Globus pallidus (tissue), 1 donor: ENCODE results near the gene NHP2.
"Not testable (repeated sequence)": the region's sequence is repeated elsewhere in the genome, so short reads cannot be mapped to it uniquely, and the experiment has no call there.

Experiments
- DNase-seq: peaks from one replicate; pipeline ENCODE4 v3.0.0-alpha.2; 2015; ENCODE audit warnings: low spot score

The NHP2 gene

DNA sequence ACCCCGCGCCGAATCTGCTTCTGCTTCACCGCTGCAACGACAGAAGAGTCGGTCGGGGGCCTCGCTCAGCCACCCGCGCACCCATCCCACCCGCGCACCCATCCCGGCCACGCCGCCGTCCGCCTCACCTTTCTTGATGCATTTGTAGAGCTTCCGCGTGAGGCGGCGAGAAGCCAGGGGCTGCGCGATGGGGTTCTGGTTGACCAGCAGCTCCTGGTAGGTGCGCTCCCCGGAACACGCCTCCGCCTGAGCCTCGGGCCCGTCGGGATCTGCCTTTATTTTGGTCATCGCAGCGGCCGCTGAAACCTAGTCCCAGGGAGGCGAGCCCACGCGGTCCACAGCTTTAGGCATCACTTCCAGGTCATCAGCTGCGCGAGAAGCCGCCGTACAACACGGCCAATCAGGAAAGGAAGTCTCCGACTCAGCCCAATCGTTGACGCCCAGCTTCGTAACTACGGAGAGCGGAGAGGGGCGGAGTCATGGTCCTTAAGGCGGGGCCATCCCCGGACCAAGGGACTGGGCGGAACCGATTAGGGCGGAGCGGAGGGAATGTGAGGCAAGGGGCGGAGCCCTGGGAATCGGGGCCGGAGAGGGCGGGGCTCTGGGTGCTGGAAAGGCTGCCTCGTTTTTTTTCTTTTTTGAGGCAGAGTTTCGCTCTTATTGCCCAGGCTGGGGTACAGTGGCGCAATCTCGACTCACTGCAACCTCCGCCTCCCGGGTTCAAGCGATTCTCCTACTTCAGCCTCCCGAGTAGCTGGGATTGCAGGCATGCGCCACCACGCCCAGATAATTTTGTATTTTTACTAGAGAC lies at the start of gene NHP2:
Gene NHP2, minus strand, starts transcription at position 356 of the 811 bp plus-strand sequence. Its CDS starts 68 bp downstream, at position 288.
- peak; percentile 99 for DNase-seq

DNA sequence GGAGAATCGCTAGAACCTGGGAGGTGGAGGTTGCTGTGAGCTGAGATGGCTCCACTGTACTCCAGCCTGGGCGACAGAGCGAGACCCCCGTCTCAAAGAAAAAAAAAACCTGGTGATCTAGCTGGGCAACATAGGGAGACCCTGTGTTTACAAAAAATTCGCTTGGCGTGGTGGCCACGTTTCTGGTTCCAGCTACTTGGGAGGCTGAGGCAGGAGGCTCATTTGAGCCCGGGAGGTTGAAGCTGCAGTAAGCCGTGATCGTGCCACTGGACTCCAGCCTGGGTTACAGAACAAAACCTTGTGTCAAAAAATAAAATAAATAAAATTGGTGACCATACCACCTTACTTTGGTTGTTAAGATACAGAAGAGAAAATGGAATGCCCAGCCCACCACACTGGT lies 48.9 kb upstream of the NHP2 start:
- DNase-seq: no peak

DNA sequence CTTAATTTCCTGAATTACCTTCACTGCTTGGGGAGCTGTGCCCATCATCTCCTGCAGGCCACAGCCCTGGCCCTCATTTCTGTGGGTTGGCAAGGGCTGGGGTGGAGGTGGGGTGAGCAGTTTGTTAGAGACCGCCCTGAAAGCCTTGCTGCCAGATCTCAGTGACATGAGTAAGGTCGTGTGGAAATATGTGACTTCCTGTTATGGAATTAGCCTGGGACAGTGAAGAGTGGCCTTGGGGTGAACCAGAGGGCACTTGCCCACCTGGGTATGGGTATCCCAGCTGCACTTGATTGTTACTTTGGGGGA lies 48.2 kb upstream of the NHP2 start:
- DNase-seq: no peak

DNA sequence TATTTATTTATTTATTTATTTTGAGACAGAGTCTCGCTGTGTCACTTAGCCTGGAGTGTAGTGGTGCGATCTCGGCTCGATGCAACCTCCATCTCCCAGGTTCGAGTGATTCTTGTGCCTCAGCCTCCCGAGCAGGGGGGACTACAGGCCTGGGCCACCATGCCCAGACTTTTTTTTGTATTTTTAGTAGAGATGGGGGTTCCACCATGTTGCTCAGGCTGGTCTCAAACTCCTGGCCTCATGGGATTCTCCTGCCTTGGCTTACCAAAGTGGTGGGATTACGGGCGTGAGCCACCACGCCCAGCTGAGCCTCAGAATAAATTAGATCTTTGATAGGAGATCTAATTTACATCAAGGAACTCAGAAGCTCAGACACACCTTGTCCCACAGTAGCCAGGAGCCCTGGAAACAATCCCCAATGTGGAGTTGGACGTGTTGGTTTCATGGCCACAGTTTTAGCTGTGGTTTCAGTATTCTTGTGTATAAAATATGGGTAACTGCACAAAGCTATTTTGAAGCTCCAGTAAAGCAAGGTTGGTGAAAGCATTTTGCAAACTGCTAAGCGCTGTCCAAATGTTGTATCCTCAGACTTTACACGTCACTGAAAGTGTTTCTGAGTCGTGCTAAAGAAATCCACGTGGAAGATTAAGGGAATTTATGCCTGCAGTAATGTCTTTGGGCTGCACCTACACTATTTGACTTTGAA lies 47.7 kb upstream of the NHP2 start:
- DNase-seq: no peak

DNA sequence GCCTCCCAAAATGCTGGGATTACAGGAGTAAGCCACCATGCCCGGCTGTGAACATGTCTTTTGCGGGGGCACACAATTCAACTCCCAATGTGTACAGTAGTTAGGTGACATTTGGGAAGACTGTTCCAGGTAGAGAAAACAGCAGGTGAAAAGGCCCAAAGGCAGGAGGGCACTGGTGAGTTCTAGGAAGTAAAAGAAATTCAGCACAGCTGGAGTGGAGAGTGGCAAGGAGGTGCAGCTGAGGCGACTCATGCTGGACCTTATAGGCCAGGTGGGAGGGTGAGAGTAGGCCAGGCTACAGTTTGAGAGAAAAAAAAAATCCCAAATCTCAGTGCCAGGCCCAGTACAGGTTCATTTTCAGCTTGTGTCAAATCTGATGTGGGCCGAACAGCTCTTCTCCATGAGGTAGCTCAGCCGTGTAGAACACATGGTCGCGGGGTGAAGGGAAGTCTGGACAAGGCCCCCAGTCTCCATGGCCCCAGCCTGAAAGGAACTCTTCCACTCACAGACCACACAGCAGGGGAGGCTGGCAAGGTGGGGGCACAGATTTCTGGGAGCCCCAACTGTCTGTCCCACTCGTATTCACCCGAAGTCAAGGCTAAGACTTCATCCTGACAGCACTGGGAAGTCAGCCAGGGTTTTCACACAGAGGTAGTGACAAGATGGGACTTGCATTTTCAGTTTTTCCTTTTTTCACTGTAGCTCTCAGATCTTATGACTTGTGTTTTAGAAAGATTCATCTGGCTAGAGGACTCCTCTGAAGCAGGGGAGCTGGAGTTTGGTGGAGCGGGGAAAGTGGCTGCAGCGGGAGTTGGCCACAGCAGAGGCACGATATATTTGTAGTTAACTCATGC lies 46.1 kb upstream of the NHP2 start:
- no peak for DNase-seq

DNA sequence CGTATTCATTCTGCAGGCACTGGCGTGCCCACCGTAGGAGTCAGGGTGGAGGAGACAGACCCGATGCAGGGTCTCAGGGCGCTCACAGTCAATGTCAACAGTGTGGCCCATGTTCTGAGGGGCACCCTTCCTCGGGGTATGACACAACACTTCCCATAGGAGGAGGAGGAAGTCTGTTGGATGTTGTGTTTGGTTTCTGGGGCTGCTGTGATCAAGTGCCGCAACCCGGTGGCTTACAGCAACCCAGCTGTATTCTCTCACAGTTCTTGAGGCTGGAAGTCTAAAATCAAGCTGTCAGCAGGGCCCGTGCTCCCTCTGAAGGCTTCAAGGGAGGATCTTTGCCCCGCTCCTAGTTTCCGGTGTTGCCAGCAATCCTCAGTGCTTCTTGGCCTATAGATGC lies 45.0 kb upstream of the NHP2 start:
- DNase-seq: no peak

DNA sequence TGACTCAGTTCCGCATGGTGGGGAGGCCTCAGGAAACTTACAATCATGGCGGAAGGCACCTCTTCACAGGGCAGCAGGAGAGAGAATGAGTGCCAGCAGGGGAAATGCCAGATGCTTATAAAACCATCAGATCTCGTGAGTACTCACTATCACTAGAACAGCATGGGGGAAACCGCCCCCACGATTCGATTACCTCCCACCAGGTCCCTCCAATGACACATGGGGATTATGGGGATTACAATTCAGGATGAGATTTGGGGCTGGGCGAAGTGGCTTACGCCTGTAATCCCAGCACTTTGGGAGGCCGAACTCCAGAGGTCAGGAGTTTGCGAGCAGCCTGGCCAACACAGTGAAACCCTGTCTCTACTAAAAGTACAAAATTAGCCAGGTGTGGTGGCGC lies 44.5 kb upstream of the NHP2 start:
- not testable (repeated sequence) for DNase-seq

DNA sequence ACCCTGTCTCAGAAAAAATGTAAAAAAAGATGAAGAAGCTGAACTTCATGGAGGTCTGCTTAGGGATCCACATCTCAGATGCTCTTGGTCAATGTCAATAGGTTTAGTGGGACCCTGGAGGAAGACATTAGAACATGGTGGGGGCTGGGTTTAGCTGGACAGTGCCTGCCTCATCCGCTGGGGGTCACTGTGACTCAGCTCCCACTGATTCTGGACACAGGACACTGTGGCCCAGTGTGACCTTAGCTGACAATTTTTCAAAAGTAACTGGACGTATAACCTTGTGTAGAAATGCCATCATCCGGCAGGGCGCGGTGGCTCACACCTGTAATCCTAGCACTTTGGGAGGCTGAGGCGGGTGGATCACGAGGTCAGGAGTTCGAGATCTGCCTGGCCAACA lies 43.3 kb upstream of the NHP2 start:
- no peak for DNase-seq

DNA sequence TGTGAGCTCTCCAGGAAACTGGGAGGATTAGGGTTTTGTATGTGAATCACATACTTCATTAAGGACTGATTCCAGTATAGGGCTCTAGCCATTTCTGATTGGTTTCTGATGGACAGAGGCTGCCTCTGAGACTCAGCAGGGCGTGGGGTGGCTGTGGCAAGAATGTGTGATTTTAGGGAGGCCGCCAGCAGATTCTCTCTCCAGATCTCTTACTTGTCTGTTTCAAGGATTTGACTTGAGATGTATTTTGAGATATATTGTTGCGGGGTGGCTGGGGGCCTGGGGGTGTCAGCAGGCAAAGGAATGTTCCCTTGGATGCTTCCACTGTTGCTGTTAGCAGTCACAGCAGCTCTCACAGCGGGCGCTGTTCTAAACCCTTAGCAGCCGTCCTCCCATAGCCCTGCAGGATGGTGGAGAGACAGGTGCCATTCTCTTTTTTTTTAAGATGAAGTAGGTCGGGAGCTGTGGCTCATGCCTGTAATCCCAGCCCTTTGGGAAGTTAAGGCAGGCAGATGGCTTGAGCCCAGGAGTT lies 42.7 kb upstream of the NHP2 start:
- no peak for DNase-seq

DNA sequence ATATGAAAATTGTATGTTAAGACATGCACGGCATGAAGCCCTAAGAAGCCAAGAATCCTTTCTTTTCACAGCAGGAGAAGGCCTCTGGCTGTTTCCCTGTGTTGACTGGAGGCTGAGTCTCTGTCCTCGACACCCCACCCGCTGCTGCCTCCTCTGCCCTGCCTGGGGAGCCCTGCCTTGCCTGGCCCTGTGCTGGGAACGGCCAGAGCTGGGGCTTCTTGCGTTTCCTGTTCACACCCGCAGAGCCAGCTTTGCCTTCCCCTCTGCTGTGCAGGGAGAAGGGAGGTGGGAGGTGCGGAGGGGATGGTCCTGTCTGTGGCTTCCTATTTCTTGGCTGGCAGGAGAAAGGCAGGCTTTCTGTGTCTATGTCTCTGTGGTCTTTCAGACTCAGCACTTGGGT lies 40.3 kb upstream of the NHP2 start:
- DNase-seq: no peak

DNA sequence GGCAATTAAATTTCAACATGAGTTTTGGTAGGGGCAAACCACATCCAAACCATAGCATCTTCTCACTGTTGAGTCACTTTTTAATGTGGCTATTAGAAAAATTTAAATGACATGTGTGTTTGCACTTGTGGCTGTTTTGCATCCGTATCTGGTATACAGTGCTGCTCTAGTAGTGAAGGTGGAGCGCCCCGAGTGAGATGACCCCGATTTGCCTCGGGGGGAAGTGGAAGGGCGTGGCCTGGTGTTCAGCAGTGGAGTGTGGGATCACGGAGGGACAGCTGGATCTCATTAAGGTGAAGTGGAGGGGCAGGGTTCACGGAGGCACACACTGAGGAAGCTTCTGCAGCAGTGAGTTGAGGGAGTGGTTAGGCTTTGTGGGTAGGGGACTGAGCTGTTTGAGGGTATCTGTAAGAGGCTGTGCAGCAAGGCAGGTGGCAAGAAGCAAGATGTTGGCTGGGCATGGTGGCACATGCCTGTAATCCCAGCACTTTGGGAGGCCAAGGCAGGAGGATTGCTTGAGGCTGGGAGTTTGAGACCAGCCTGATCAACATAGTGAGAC lies 39.6 kb upstream of the NHP2 start:
- DNase-seq: no peak

DNA sequence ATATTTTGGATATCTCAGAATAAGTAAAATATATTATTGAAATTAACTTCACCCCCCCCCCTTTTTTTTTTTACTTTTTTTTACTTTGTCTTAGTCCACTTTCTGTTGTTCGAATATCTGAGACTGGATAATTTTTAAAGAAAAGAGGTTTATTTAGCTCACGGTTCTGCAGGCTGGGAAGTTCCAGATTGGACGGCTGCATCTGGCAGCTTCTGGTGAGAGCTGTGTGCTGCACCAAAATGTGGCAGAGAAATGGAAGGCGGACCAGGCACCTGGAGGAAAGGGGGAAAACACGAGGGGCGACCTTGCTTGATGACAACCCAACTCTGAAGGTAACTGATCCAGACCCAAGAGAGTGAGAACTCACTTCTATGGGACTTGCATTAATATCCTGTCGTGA lies 39.1 kb upstream of the NHP2 start:
- no peak for DNase-seq

DNA sequence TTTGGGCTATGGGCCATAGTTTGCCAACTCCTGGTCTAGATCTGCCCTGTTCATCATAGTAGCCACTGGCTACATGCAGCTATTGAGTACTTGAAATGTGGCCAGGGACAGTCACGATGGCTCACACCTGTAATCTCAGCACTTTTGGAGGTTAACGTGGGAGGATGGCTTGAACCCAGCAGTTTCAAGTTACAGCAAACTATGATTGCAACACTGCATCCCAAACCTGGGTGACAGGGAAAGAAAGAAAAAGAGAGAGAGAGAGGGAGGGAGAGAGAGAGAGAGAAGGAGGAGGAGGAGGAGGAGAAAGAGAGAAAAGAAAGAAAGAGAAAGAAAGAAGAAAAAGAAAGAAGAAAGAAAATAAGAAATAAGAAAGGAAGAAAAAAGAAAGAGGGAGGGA lies 38.6 kb upstream of the NHP2 start:
- DNase-seq: no peak

DNA sequence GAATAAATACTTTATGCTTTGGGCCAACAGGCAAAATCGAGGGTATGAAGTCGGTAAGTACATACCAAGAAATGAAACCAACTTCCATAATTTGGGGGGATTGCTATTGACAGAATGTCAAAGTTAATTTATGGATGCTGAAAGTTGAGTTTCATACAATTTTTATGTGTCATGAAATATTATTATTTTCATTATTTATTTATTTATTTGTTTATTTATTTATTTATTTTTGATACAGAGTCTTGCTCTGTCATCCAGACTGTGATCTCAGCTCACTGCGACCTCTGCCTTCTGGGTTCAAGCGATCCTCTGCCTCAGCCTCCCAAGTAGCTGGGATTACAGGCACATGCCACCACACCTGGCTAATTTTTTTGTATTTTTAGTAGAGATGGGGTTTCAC lies 38.0 kb upstream of the NHP2 start:
- no peak for DNase-seq

DNA sequence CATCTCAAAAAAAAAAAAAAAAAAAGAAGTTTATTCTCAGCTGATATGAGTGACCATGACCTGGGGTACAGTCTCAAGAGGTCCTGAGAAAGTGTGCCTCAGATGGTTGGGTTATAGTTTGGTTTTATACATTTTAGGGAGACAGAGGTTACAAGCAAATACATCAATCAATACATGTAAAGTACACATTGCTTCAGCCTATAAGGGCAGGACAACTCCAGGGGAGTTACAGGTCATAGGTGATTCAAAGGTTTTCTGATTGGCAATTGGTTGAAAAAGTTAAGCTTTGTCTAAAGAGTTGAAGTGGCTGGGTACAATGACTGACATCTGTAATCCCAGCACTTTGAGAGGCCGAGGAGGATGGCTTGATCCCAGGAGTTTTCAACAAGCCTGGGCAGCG lies 35.7 kb upstream of the NHP2 start:
- DNase-seq: no peak

DNA sequence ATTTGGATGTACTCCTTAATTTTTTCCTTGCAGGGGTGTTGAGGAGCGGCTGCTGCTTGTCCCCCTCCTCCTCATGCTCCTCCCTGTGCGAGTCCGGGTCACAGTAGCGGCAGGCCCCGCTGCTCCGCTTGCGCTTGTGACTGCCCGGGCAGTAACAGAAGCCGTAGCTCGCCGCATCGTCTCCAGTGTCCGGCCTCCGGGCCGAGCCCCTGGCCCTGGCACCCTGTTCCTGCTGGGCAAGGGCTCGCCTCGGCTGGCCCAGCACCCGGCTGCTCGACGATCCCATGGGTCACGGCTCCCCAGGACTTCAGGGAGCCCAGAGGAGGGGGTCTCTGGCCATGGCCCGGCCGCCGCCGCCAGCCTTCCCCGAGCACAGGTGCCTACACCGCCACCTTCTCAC lies 33.3 kb upstream of the NHP2 start, which contains the start of gene GMCL2:
Gene GMCL2, minus strand, starts transcription at position 358 of the 400 bp plus-strand sequence. Its CDS starts 72 bp downstream, at position 286.
- no peak for DNase-seq

DNA sequence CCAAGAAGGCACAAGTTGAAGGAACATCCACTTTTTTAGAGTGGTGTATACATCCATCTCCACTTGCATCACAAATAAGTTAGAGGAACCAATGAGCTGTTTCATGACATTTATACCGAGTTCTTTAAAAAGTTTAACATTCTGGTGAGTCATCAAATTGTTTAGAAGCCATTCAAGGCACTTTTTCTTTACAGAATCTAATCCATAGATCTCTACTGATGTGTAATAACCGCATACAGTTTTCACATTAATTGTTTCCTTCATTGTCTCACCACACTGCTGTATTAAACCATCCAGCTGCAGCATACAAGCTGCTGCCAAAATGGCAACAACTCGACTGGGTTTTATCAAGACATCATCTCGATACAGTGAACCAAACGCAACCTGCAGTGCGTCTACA lies 32.7 kb upstream of the NHP2 start:
- no peak for DNase-seq

DNA sequence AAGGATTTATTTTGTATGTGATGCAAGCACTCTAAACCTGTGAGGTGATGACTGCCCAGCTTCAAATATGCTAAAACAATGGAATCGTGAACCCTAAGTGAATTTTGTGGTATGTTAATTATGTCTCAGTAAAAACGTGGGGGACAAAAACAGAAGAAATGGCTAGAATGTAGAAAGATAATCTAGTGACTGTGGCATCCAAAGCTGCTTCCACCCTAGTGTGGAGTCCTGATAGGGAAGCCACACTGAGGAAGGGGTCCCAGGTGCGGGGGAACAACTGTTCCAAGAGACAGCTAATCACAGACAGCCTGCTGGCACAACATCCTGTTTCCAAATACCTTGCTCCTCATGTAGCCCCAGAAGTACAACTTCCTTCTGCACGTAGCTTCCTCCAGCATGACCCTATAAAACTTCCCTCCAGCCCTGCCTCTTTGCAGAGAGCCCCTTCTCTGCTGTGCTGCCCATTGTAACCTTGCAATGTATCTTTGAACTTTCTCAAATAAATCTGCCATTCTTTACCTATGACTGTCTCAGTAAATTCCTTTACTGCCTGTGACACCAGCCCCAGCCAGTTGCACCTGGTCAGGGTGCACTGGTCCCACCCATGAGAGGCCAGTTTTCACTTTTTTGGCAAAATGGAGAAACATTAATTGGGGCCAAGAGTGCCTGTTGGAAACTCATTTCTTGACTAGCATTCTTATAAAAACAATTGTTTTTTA lies 28.6 kb upstream of the NHP2 start:
- no peak for DNase-seq

DNA sequence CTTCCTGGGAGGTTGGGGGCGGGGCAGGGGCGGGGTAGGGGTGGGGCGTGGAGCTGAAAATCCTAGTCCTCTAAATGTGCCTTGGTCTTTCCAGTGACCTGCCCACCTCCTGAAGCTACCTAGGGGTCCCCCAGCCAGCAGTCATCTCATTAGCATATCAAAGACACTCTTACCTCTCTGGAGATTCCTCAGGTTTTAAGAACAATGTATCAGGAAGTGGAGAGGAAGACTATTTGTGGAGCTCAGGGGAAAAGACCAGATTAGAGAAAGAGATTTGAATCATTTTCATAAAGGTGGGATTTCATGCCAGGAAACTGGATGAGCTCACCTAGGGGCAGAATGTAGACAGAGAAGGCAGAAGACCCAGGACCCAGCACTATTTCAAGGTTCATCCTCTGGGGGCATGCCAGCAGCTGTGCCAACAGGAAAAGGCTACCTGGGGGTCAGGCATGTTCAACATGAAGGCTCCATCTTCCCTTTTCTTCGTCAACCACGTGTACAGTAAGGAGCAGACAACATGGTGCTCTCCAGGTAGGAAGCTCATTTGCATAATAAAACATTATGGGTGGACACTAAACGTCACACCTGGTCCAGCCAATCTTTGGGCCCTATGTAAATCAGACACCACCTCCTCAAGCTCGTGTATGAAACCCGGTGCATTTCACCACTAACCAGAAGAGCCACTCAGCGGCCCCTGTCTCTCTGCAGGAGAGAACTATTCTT lies 26.6 kb upstream of the NHP2 start:
- no peak for DNase-seq

DNA sequence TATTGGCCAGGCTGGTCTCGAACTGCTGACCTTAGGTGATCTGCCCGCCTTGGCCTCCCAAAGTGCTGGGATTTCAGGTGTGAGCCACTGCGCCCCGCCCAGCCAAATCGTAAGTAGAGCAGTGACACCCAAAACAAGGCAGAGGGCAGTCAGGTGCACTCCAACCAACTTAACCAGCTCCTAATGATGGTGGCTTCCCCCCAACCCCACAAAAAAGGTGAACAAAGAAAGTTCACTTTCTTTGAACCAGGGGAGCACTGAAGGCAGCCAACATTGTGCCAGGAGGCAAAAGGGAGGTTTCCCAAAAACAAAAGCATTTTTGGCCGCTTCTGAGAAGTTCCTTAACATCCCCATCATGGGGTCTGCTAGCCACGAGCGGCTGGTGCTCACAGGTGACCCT lies 23.9 kb upstream of the NHP2 start:
- no peak for DNase-seq

DNA sequence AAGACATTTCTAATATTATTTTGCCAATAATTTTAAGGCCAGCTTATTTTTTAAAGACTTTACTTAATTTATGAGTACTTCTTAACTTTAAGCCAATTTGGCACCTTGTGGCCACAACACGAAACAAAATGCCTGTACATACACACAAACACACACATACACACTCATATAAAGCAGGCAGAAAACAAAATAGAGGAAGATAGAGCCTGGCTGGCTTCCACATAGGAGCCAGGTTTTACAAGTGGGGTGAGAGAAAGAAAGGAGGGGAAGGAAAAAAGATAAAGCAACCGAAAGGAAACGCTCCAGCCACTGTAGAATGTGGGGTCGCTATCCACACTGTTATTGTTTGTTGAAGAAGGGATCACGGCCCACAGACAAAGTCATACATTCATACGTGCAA lies 23.1 kb upstream of the NHP2 start:
- no peak for DNase-seq
